HG03135 (cell line): ENCODE measurements around the gene PIGT.

Experiments
- ATAC-seq: cut with Tn5 transposase; IDR thresholded peaks from one replicate; pipeline ENCODE4 v1.9.1; 2021; ENCODE audit warnings: mild to moderate bottlenecking, moderate library complexity; ENCODE audit not compliant: unreplicated experiment

PIGT gene

GRCh38 chr20:45427236-45428149 lies 11.6 kb downstream of the PIGT start:
- ATAC-seq: no peak

- no peak for ATAC-seq
These were observed 13.7 kb downstream of the PIGT start for GRCh38 chr20:45429618-45430017.

- ATAC-seq: peak; percentile 61
These were observed 16.4 kb downstream of the PIGT start for GRCh38 chr20:45432294-45432693.

- ATAC-seq: no peak
These were observed 17.4 kb downstream of the PIGT start for GRCh38 chr20:45433316-45433715.

- ATAC-seq: no peak
These were observed 18.0 kb downstream of the PIGT start for GRCh38 chr20:45433976-45434375.

GRCh38 chr20:45436732-45437485 lies 21.0 kb downstream of the PIGT start:
- ATAC-seq: peak; percentile 72

- ATAC-seq: no peak
These were observed 24.5 kb downstream of the PIGT start for GRCh38 chr20:45440424-45440823.

- no peak for ATAC-seq
These were observed 25.1 kb downstream of the PIGT start for GRCh38 chr20:45440891-45441685.

GRCh38 chr20:45441746-45442145 lies 25.8 kb downstream of the PIGT start:
- no peak for ATAC-seq

GRCh38 chr20:45444050-45444449 lies 28.1 kb downstream of the PIGT start:
- no peak for ATAC-seq

- ATAC-seq: no peak
These were observed 30.0 kb downstream of the PIGT start for GRCh38 chr20:45445805-45446562.

GRCh38 chr20:45448270-45448669 lies 32.3 kb downstream of the PIGT start:
- no peak for ATAC-seq

GRCh38 chr20:45449528-45449927 lies 33.6 kb downstream of the PIGT start:
- no peak for ATAC-seq

GRCh38 chr20:45450097-45450818 lies 34.3 kb downstream of the PIGT start:
- ATAC-seq: no peak

GRCh38 chr20:45452238-45452637 lies 36.3 kb downstream of the PIGT start:
- no peak for ATAC-seq

- no peak for ATAC-seq
These were observed 37.1 kb downstream of the PIGT start for GRCh38 chr20:45452772-45453691.

- ATAC-seq: no peak
These were observed 40.7 kb downstream of the PIGT start for GRCh38 chr20:45456632-45457031.

- no peak for ATAC-seq
These were observed 43.7 kb downstream of the PIGT start for GRCh38 chr20:45459606-45460005.

GRCh38 chr20:45461225-45461624 lies 45.3 kb downstream of the PIGT start:
- ATAC-seq: no peak
